GM23338 (cell line): ENCODE data around the gene CHP1. TPM values are rescaled to one million over a fixed set of nuclear protein-coding genes. Genes with fewer than 3 reads are reported as not detected.
"Not testable (repeated sequence)": the region's sequence is repeated elsewhere in the genome, so short reads cannot be mapped to it uniquely, and the experiment has no call there.

Experiments used
- ATAC-seq: fragments of 200-7000 bp; cut with Tn5 transposase; 3 replicates; pipeline ENCODE4 v1.9.1; 2020
- DNase-seq: peaks from one replicate; pipeline ENCODE4 v3.0.0-alpha.2; 2015; ENCODE audit warnings: low spot score
- H2AFZ ChIP-seq: fragments of 200-600 bp; sonication (generic); 2 replicates; pipeline ENCODE4 v1.8.0; 2016; ENCODE audit warnings: antibody characterized with exemption, mild to moderate bottlenecking, moderate library complexity
- H3F3A ChIP-seq: fragments of 200-600 bp; sonication (generic); replicated peaks from 2 replicates; pipeline ENCODE4 v1.8.0; 2017; ENCODE audit warnings: antibody characterized with exemption, mixed run types, low read depth
- H3K27ac ChIP-seq: fragments of 200-600 bp; sonication (generic); 2 replicates; pipeline ENCODE4 v1.6.1; 2016; ENCODE audit warnings: low read depth
- H3K27me3 ChIP-seq: fragments of 200-600 bp; sonication (generic); 2 replicates; pipeline ENCODE4 v1.8.0; 2016; ENCODE audit warnings: mild to moderate bottlenecking, mixed run types, moderate library complexity; ENCODE audit not compliant: insufficient read depth
- H3K36me3 ChIP-seq: fragments of 200-600 bp; sonication (generic); 2 replicates; pipeline ENCODE4 v1.8.0; 2016; ENCODE audit warnings: mild to moderate bottlenecking; ENCODE audit not compliant: insufficient read depth
- H3K4me1 ChIP-seq: fragments of 200-600 bp; sonication (generic); 2 replicates; pipeline ENCODE4 v1.8.0; 2016; ENCODE audit warnings: mild to moderate bottlenecking, moderate library complexity; ENCODE audit not compliant: insufficient read depth
- H3K4me2 ChIP-seq: fragments of 200-600 bp; sonication (generic); 2 replicates; pipeline ENCODE4 v1.7.1; 2017; ENCODE audit warnings: mixed run types
- H3K4me3 ChIP-seq: fragments of 200-600 bp; sonication (generic); 2 replicates; pipeline ENCODE4 v1.6.1; 2016; ENCODE audit warnings: mixed run types
- H3K79me2 ChIP-seq: fragments of 200-600 bp; sonication (generic); replicated peaks from 2 replicates; pipeline ENCODE4 v1.8.0; 2017; ENCODE audit warnings: mild to moderate bottlenecking; ENCODE audit not compliant: insufficient read depth
- H3K9me2 ChIP-seq: fragments of 200-600 bp; sonication (generic); 2 replicates; pipeline ENCODE4 v1.8.0; 2017; ENCODE audit not compliant: insufficient read depth
- H4K20me1 ChIP-seq: fragments of 200-600 bp; sonication (generic); replicated peaks from 2 replicates; pipeline ENCODE4 v1.8.0; 2017; ENCODE audit warnings: mild to moderate bottlenecking; ENCODE audit not compliant: insufficient read depth
- H3K27ac Mint-ChIP-seq: 2 replicates; pipeline ENCODE4 v1.8.0; 2020; ENCODE audit warnings: inconsistent platforms, mild to moderate bottlenecking, moderate library complexity, mixed read lengths
- H3K27me3 Mint-ChIP-seq: 3 replicates; pipeline ENCODE4 v1.8.0; 2022; ENCODE audit warnings: low read depth, mild to moderate bottlenecking, moderate library complexity, mixed read lengths, inconsistent platforms; ENCODE audit not compliant: insufficient read depth, poor library complexity
- H3K36me3 Mint-ChIP-seq: 3 replicates; pipeline ENCODE4 v1.8.0; 2021; ENCODE audit warnings: low read depth, mild to moderate bottlenecking, inconsistent platforms, moderate library complexity, mixed read lengths
- H3K4me1 Mint-ChIP-seq: 3 replicates; pipeline ENCODE4 v1.8.0; 2020; ENCODE audit warnings: mild to moderate bottlenecking, inconsistent platforms, mixed read lengths
- H3K4me3 Mint-ChIP-seq: 3 replicates; pipeline ENCODE4 v1.8.0; 2021; ENCODE audit warnings: moderate library complexity, mild to moderate bottlenecking, inconsistent platforms, mixed read lengths
- H3K9me3 Mint-ChIP-seq: 3 replicates; pipeline ENCODE4 v1.8.0; 2020; ENCODE audit warnings: moderate library complexity, mild to moderate bottlenecking, inconsistent platforms, mixed read lengths
- CTCF ChIP-seq, 2 experiments: fragments of 200-600 bp in 1 of 2; sonication (generic) in 1 of 2; conservative IDR thresholded peaks; 2 replicates each; pipeline versions ENCODE4 v1.5.1 to v1.6.1; 2016 to 2017; ENCODE audit warnings: antibody characterized with exemption in 2 of 2, low read depth in 2 of 2, mild to moderate bottlenecking in 2 of 2, moderate library complexity in 1 of 2
- ZNF462 ChIP-seq: fragments of 250-450 bp; sonication (Bioruptor Pico); IDR thresholded peaks from 2 replicates; pipeline ENCODE4 v1.5.0; 2020; ENCODE audit warnings: mild to moderate bottlenecking, moderate library complexity
- polyA plus RNA-seq: library from polyadenylated mRNA; unstranded; fragments of >200 nt; fragmentation: Nextera tagmentation; extraction: Ambion mirVana; gene quantifications from 2 replicates; pipeline ENCODE4 v1.2.1, GENCODE V29; 2016
- total RNA-seq: library from RNA; depleted of rRNA; stranded (reverse); fragments of >200 nt; shearing (Covaris generic); gene quantifications from 2 replicates; pipeline ENCODE4 v1.2.3, GENCODE V29; 2014

CHP1 gene
- total and polyA plus RNA-seq, 2 experiments from 2014 or later, result 62.3 to 109 TPM

- TF ChIP-seq ZNF462 (CRISPR knock-in tag) (no peak), CTCF (conservative IDR thresholded peaks at IDR 0.05; ENCODE audit: low read depth in 2 of 2) (no peak)
Observed at GRCh38 chr15:41233367-41233771, 2.3 kb downstream of the CHP1 start (continued).

GRCh38 chr15:41235228-41235627 is 4.2 kb downstream of the CHP1 start:
- H3K36me3 Mint-ChIP-seq, H3K9me3 Mint-ChIP-seq, H3K27me3 Mint-ChIP-seq, H3K36me3 ChIP-seq, ATAC-seq, H3K27ac ChIP-seq, H3K4me2 ChIP-seq, H3F3A ChIP-seq, H3K4me3 Mint-ChIP-seq, DNase-seq, H3K9me2 ChIP-seq, H2AFZ ChIP-seq, H3K27ac Mint-ChIP-seq, H3K4me3 ChIP-seq, H3K27me3 ChIP-seq: not testable (repeated sequence)
- H4K20me1 ChIP-seq, result peaks cover 17% of the 10 kb centered on the region; the same call in 1 of the 2 replicates
- peaks cover 67% of the 10 kb centered on the region for H3K79me2 ChIP-seq
- peaks cover 16% of the 10 kb centered on the region for H3K4me1 Mint-ChIP-seq
- peaks cover 25% of the 10 kb centered on the region for H3K4me1 ChIP-seq
